GM15510 (cell line): Measurements from ENCODE around the gene OR1E1.

ENCODE experiments used
- POLR2A ChIP-seq: IDR thresholded peaks from 3 replicates; pipeline ENCODE4 v1.6.1; 2011; ENCODE audit warnings: borderline replicate concordance; ENCODE audit not compliant: insufficient read length; ENCODE audit errors: extremely low read depth

OR1E1 gene, protein sequence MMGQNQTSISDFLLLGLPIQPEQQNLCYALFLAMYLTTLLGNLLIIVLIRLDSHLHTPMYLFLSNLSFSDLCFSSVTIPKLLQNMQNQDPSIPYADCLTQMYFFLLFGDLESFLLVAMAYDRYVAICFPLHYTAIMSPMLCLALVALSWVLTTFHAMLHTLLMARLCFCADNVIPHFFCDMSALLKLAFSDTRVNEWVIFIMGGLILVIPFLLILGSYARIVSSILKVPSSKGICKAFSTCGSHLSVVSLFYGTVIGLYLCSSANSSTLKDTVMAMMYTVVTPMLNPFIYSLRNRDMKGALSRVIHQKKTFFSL

GRCh38 chr17:3398310-3398709 is at the start of gene OR1E1:
TSS of gene OR1E1 (minus strand) at chr17:3398410. CDS start at chr17:3398410, 0 bp downstream.
- TF ChIP-seq POLR2A, result no peak

DNA sequence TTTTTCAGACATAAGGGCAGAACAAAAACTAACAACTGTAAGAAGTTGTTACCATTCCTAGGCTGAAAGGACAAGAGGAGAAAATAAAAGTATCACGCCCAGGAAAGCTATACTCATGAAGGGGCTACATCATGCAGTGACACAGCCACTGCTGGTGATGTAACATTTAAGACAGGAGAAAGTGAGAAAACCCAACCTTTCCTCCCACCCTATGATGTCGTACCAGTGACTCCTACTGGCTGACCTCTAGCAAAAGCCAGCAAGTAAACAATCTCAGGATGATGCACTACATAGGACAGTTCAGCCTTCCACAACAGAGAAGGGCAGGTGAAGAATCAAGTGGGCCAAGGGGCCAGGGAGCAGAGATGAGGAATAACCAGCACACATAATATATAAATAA is 49.4 kb upstream of the OR1E1 start:
- TF ChIP-seq POLR2A, result no peak

GRCh38 chr17:3440451-3440850 is 42.2 kb upstream of the OR1E1 start:
- no peak for TF ChIP-seq POLR2A

DNA sequence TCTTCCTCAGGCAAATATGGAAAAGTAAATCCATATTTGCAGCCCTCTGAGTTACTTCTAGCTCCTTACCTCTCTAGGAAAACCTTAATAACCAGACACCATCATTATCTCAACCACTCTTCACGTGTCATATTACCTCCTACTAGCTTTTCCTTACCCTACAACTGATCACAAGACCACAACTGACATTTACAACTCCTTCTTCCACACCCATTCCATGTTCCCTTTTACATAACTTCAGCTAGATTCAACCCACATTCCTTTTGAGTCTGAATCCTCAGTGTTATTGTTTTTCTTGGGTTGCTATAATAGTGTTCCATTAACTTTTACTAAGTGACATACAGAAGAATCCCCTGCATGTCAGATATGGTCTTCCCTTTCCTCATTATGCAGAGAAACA is 40.2 kb upstream of the OR1E1 start:
- no peak for TF ChIP-seq POLR2A

GRCh38 chr17:3433741-3434140 is 35.5 kb upstream of the OR1E1 start, which contains the start of gene OR1E2:
TSS of gene OR1E2 (minus strand) at chr17:3433841. CDS start at chr17:3433841, 0 bp downstream.
- TF ChIP-seq POLR2A, result no peak

- no peak for TF ChIP-seq POLR2A
Measured at GRCh38 chr17:3418222-3418621, 20.0 kb upstream of the OR1E1 start.

GRCh38 chr17:3415610-3416009 is 17.4 kb upstream of the OR1E1 start:
- TF ChIP-seq POLR2A, result no peak

DNA sequence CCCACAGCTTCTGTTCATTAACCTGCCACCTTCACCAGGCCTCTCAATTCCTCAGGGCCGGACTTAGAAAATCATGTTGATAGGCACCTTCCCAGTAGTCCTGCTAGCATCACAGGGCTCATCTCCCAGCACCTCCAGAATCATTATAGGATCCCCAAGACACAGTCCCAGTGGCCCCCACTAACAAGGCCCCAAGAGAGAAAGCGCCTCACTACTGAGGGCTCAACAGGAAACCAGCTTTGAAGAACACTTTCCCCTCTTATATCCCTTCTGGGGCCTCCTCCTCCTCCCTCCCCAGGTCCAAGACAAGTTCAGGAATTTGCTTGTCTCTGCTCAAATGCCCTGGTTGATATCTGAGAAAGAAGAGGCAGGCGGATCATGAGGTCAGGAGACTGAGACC is 12.9 kb upstream of the OR1E1 start, which contains the start of gene OR3A3:
OR3A3 (plus strand) TSS at position 301 of the 400 bp plus-strand sequence.
- no peak for TF ChIP-seq POLR2A

- no peak for TF ChIP-seq POLR2A
Measured at GRCh38 chr17:3401786-3402185, 3.6 kb upstream of the OR1E1 start.

GRCh38 chr17:3400055-3400454 is 1.8 kb upstream of the OR1E1 start:
- no peak for TF ChIP-seq POLR2A

DNA sequence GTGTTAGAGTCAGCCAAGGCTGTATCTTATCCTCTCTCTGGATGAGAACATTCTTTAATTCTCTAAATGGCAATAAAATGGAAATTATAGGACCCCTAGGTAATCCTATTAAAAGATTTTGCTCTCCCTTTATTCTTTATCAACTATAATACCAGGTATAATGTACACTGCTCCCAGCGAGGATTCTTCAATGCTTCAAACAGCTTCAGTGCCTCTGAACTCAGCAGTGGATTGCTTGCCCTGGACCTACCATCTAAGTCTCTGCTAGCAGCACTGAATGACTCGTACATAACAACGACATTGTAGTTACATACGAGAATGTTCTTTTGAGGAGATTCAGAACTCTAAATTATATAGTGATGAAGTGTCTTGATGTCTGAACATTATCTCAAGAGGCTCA is 8.4 kb downstream of the OR1E1 start:
- no peak for TF ChIP-seq POLR2A

DNA sequence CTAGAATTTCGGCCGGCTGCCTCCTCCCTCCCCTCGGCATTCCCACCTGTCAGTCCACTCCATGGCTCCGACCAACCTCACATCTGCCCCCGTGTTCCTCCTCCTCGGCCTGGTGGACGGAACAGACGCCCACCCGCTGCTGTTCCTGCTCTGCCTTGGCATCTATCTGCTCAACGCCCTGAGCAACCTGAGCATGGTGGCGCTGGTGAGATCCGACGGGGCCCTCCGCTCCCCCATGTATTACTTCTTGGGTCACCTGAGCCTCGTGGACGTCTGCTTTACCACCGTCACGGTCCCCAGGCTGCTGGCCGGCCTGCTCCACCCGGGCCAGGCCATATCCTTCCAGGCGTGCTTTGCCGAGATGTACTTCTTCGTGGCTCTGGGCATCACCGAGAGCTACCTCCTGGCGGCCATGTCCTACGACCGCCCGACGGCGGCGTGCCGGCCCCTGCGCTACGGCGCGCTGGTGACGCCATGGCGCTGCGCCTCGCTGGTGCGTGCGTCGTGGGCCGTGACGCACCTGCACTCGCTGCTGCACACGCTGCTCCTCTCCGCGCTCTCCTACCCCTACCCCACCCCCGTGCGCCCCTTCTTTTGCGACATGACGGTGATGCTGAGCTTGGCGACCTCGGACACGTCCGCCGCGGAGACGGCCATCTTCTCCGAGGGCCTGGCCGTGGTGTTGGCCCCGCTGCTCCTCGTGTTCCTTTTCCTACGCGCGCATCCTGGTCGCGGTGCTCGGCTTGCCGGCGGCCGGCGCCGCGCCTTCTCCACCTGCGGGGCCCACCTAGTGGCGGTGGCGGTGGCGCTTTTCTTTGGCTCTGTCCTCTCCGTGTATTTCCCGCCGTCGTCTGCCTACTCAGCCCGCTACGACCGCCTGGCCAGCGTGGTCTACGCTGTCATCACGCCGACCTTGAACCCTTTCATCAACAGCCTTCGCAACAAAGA is 12.1 kb downstream of the OR1E1 start, which contains the start of gene OR3A2:
OR3A2 (minus strand) TSS at position 440 of the 948 bp plus-strand sequence.
- no peak for TF ChIP-seq POLR2A

- TF ChIP-seq POLR2A, result no peak
Measured at GRCh38 chr17:3381957-3382356, 16.3 kb downstream of the OR1E1 start.

DNA sequence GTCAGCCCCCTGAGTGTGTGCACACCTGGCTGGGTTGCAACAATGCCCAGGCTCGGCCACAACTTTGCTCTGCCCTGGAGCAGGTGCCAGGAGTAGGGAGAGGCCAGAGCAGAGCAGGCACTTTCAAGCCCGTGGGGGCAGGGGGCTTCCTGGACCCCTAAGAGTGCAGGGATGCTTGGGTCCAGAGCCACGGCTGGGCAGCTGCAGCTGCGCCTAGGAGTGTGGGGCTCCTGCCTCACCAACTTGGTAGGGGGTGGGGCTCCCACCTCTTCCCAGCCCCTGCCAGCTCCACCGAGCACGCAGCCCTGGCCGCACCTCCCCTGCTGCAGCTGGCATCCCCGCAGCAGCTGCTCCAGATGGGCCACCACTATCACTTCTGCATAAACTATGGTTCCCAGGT is 19.9 kb downstream of the OR1E1 start:
- no peak for TF ChIP-seq POLR2A
